Islet of Langerhans (tissue), 1 donor: Measurements from ENCODE around the gene SIGLEC14.
A peak's percentile ranks its signal among the peaks of the same experiment; 100 is the strongest.
"Not testable (repeated sequence)": the region's sequence is repeated elsewhere in the genome, so short reads cannot be mapped to it uniquely, and the experiment has no call there.

Experiments used
- FAIRE-seq: peaks from one replicate; lab custom pipeline; 2011; peaks lifted over from hg19 to GRCh38; lab: Jason Lieb, UNC

The SIGLEC14 gene

DNA sequence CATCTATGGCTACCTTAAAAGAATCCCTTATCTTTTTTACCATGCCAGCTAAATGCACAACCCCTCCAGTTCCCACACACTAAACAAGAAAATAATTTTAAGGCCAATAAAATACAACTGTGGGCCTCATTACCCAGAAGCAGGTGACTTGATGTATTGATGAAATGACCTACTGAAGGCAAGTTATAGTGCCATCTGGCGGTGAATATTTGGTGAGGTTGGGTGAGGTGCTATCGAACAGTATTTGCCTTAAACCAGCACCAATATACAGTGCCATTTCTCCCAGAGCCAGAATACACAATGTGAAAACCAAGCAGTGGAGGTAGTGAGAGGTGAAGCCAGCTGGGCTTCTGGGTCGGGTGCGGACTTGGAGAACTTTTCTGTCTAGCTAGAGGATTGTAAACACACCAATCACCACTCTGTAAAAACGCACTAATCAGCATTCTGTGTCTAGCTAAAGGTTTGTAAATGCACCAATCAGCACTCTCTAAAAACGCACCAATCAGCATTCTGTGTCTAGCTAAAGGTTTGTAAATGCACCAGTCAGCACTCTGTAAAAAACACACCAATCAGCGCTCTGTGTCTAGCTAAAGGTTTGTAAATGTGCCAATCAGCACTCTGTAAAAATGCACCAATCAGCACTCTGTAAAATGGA, 29.4 kb upstream of the SIGLEC14 start:
- FAIRE-seq: not testable (repeated sequence)

DNA sequence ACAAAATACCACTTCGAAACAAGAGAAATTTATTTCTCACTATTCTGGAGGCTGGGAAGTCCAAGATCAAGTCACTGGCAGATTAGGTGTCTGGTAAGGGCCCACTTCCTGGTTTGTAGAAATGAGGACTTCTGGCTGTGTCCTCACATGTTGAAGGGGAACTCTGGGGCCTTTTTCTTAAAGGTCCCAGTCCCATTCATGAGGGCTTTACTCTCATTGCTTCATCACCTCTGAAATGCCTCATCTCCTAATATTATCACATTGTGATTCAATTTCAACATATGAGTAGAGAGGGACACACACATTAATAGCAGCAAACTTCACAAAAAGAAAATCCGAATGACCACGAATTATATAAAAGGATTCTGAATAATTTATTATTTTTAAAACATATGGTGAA, 21.6 kb upstream of the SIGLEC14 start:
- FAIRE-seq: no peak

GRCh38 chr19:51664997-51665396, 18.4 kb upstream of the SIGLEC14 start:
- FAIRE-seq: no peak

DNA sequence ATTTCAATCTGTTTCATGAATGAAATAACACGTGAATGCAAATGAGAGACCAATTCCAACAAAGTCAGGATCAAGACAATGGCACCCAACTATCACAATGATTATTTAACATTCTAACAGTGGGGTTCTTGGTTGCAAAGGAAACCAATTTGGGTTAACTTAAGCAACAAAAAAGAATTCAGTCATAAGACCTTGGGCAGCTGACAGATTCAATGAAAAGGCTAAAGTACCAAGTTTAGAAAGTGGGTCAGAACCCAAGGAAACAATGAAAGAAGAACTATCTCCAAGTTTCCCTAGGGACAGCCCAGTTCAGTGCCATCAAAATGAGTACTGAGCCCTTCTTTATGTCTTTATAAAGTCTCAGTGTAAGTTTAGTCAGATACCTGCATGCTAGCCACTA, 17.5 kb upstream of the SIGLEC14 start:
- no peak for FAIRE-seq

GRCh38 chr19:51663650-51664049, 17.0 kb upstream of the SIGLEC14 start:
- no peak for FAIRE-seq

- FAIRE-seq: peak; percentile 81
Measured at GRCh38 chr19:51660975-51661600, 14.5 kb upstream of the SIGLEC14 start.

DNA sequence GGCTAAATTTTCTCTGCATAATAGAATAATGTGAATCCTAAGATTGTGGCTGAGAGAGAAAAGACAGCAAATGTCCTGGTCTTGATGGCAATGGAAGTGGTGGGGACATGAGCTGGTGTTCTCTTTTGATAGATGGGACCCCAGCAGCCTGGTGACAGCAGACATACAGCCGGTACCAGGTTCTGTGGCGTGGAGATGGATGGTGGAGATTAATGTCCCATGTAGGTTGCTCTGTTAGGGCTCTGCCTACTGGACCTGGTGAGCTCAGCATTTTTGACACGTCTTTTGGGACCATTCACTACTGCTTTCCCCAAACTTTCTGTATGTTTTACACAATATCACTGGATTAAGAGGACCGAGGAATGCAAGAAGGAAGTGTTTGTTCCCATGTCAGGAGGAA, 8.2 kb upstream of the SIGLEC14 start:
- no peak for FAIRE-seq

- FAIRE-seq: no peak
Measured at GRCh38 chr19:51653162-51653561, 6.5 kb upstream of the SIGLEC14 start.

GRCh38 chr19:51652266-51652665, 5.6 kb upstream of the SIGLEC14 start:
- no peak for FAIRE-seq

GRCh38 chr19:51651216-51651846, 4.7 kb upstream of the SIGLEC14 start:
- no peak for FAIRE-seq

- no peak for FAIRE-seq
Measured at GRCh38 chr19:51647318-51647717, 693 bp upstream of the SIGLEC14 start.

- FAIRE-seq: no peak
Measured at GRCh38 chr19:51644636-51645271, 1.9 kb downstream of the SIGLEC14 start.

GRCh38 chr19:51641648-51642047, 5.0 kb downstream of the SIGLEC14 start:
- no peak for FAIRE-seq

DNA sequence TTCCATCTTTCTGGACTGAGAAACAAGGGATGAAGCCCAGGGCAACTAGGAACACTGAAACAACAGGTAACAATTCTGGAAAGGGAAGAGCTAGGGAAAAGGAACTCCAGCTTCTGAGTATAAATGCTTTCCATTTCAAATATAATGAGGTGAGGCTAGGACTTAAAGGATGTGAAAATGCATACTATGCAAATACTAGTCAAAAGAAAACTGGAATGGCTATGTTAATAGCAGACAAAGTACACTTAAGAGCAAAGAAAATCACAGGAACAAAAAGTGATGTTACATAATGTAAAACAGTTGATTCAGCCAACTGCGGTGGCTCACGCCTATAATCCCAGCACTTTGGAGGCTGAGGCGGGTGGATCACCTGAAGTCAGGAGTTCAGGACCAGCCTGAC, 6.2 kb downstream of the SIGLEC14 start:
- no peak for FAIRE-seq

DNA sequence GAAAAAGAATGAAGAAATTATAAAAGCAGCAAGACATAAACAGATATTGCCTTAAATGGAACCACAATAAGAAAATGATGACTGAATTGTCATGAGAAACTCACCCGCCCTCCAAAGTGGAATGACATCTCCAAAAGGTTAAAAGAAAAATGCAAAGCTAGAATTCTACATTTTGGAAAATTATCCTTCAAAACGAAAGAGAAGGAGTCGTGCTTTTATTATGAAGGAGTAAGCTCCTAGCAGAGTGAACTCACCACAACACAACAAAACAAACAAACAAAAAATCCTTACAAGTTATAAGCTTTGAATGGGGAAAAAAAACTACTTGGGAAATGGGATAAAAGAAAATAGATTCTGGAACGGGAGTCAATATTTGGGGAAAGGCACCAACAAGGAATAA, 6.7 kb downstream of the SIGLEC14 start:
- FAIRE-seq: no peak

- no peak for FAIRE-seq
Measured at GRCh38 chr19:51637362-51637978, 9.2 kb downstream of the SIGLEC14 start.

DNA sequence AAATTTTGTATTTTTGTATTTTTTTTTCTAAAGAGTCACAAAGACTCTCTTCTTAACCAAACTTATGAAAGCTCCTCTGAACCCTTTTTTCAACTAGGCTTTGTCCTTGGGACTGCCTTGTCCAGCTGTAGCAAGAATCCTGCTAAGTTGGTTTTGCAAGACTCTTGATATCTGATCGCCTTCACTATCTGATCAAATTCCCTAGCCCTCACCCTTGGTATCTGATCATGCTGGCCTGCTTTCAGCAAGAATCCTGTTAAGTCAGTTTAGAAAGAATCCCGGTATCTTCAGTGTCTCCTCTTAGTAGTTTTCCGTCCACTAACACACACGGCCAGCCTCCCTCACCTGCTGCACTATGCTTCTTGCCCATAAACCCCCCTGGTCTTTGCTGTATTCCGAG, 14.5 kb downstream of the SIGLEC14 start:
- FAIRE-seq: no peak

GRCh38 chr19:51630315-51630714, 16.3 kb downstream of the SIGLEC14 start, which contains the start of gene SIGLEC5:
SIGLEC5 (minus strand) TSS chr19:51630401; CDS start chr19:51630335, 66 bp downstream.
- not testable (repeated sequence) for FAIRE-seq

GRCh38 chr19:51628153-51628939, 18.3 kb downstream of the SIGLEC14 start:
- no peak for FAIRE-seq

DNA sequence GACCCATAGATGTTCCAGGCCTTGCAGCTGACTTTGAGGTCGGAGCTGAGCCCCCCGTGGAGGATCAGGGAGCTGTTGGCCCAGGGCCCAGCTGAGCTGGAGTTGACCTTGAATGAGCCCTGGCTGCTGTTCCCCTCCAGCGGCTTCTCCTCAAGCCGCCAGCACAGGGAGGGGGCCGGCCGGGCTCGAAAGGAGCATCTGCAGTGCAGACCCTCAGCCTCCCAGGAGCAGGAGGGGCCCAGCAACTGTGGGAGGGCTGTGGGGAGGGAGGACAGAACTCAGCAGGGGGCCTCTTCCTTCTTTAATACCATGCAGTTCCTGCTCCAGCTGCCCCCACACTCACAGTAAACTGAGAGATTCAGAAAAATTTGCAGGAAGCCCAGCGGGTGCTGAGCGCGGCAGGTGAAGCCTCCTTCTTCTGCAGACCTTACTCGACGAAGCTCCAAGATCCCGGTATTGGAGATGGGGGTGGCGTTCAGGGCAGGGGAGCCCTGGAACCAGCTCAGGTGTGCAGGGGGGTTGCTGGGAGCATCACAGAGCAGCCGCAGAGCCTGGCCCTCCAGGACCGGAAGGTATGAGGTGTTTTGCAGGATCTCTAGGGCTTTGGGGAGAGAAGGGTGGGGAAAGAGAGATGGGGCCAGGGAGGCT, 19.0 kb downstream of the SIGLEC14 start:
- FAIRE-seq: no peak

GRCh38 chr19:51626675-51627074, 19.9 kb downstream of the SIGLEC14 start:
- FAIRE-seq: no peak
